H1 (cell line): ENCODE results near the gene PHOSPHO1. TPM values are rescaled to one million over a fixed set of nuclear protein-coding genes. Genes with fewer than 3 reads are reported as not detected.

Source experiments
- CTCF ChIA-PET: fragments of 300-600 bp; sonication (Branson Sonifier 250); formaldehyde crosslinking; loops from one replicate; lab custom pipeline; 2021; ENCODE audit not compliant: partially characterized antibody; lab: Charles Lee
- POLR2A ChIA-PET: fragments of 300-600 bp; sonication (Branson Sonifier 250); formaldehyde crosslinking; loops from one replicate; lab custom pipeline; 2021; ENCODE audit warnings: inconsistent platforms; ENCODE audit not compliant: partially characterized antibody; lab: Charles Lee
- DNase-seq, 2 experiments: peaks; one replicate each; pipeline versions ENCODE4 v3.0.0 to v3.0.0-alpha.2; 2010 to 2022; ENCODE audit warnings: low spot score in 2 of 2, low read depth in 1 of 2, mixed read lengths in 1 of 2
- FAIRE-seq: peaks from 2 replicates; lab custom pipeline; 2011; peaks lifted over from hg19 to GRCh38; lab: Jason Lieb, UNC
- H2AFZ ChIP-seq: 2 replicates; pipeline ENCODE4 v1.8.1; 2012; ENCODE audit warnings: low read length, inconsistent platforms
- H2AK5ac ChIP-seq: 2 replicates; pipeline ENCODE4 v1.6.1; 2013; ENCODE audit warnings: low read depth, low read length
- H2BK120ac ChIP-seq: replicated peaks from 2 replicates; pipeline ENCODE3; 2013; ENCODE audit warnings: low read depth, low read length, inconsistent platforms
- H2BK12ac ChIP-seq: 2 replicates; pipeline ENCODE4 v1.6.1; 2013; ENCODE audit warnings: low read depth, low read length
- H2BK15ac ChIP-seq: 2 replicates; pipeline ENCODE4 v1.6.1; 2013; ENCODE audit warnings: low read length
- H2BK20ac ChIP-seq: 2 replicates; pipeline ENCODE4 v1.6.1; 2013; ENCODE audit warnings: low read length
- H2BK5ac ChIP-seq: 2 replicates; pipeline ENCODE4 v1.6.1; 2013; ENCODE audit warnings: low read depth, low read length
- H3K14ac ChIP-seq: 2 replicates; pipeline ENCODE4 v1.6.1; 2013; ENCODE audit warnings: inconsistent platforms; ENCODE audit not compliant: insufficient read length
- H3K18ac ChIP-seq: 2 replicates; pipeline ENCODE4 v1.6.1; 2013; ENCODE audit warnings: low read length; ENCODE audit errors: extremely low read depth
- H3K23ac ChIP-seq: 2 replicates; pipeline ENCODE4 v1.6.1; 2013; ENCODE audit warnings: inconsistent platforms; ENCODE audit not compliant: insufficient read length
- H3K23me2 ChIP-seq: 2 replicates; pipeline ENCODE4 v1.6.1; 2013; ENCODE audit warnings: low read depth, low read length
- H3K27ac ChIP-seq: 2 replicates; pipeline ENCODE4 v1.6.1; 2011; ENCODE audit warnings: low read depth, low read length, inconsistent platforms
- H3K27me3 ChIP-seq, 4 experiments: replicated peaks in 1 of 4; 1 replicate in 1 of 4; 2 replicates in 3 of 4; pipeline versions ENCODE4 v1.6.1 to v1.8.1; 2011 to 2013; ENCODE audit warnings: low read length in 3 of 4, mild to moderate bottlenecking in 3 of 4, inconsistent platforms in 2 of 4, mixed read lengths in 2 of 4, moderate library complexity in 1 of 4; ENCODE audit not compliant: control insufficient read depth in 3 of 4, insufficient read depth in 3 of 4; ENCODE audit errors: extremely low read depth in 1 of 4
- H3K36me3 ChIP-seq, 4 experiments: 2 replicates each; pipeline versions ENCODE4 v1.6.1 to v1.8.1; 2011 to 2013; ENCODE audit warnings: mild to moderate bottlenecking in 4 of 4, low read length in 3 of 4, moderate library complexity in 2 of 4, control low read depth in 1 of 4, inconsistent platforms in 1 of 4; ENCODE audit not compliant: insufficient read depth in 4 of 4, control insufficient read depth in 2 of 4
- H3K4ac ChIP-seq: replicated peaks from 2 replicates; pipeline ENCODE3; 2013; ENCODE audit warnings: low read length, low read depth, mixed read lengths, inconsistent platforms; ENCODE audit not compliant: insufficient read length
- H3K4me1 ChIP-seq, 4 experiments: replicated peaks in 1 of 4; 1 replicate in 1 of 4; 2 replicates in 3 of 4; pipeline versions ENCODE4 v1.6.1 to v1.8.1; 2011 to 2013; ENCODE audit warnings: low read length in 3 of 4, inconsistent platforms in 2 of 4, mixed read lengths in 1 of 4; ENCODE audit not compliant: insufficient read depth in 4 of 4, control insufficient read depth in 3 of 4
- H3K4me2 ChIP-seq, 2 experiments: 2 replicates each; pipeline versions ENCODE4 v1.6.1 to v1.8.1; 2011 to 2013; ENCODE audit warnings: low read depth in 2 of 2, low read length in 2 of 2, control low read depth in 1 of 2, inconsistent platforms in 1 of 2, mild to moderate bottlenecking in 1 of 2; ENCODE audit not compliant: insufficient read depth in 1 of 2
- H3K4me3 ChIP-seq, 4 experiments: fragments of 200-600, 300-600 bp in 1 of 4; sonication (generic), shearing (Covaris generic), sonication (Bioruptor Twin) in 1 of 4; 2 replicates each; pipeline versions ENCODE4 v1.5.1 to v1.8.1; 2011 to 2016; ENCODE audit warnings: low read length in 4 of 4, low read depth in 3 of 4, control low read depth in 2 of 4, inconsistent platforms in 2 of 4, mild to moderate bottlenecking in 2 of 4, mixed read lengths in 1 of 4, moderate library complexity in 1 of 4; ENCODE audit not compliant: insufficient read depth in 2 of 4; ENCODE audit errors: extremely low read depth in 1 of 4
- H3K56ac ChIP-seq: replicated peaks from 2 replicates; pipeline ENCODE3; 2013; ENCODE audit warnings: low read depth, mild to moderate bottlenecking, mixed read lengths, low read length, inconsistent platforms; ENCODE audit not compliant: insufficient read length
- H3K79me1 ChIP-seq: 2 replicates; pipeline ENCODE4 v1.6.1; 2013; ENCODE audit warnings: low read depth, low read length, control low read depth
- H3K79me2 ChIP-seq, 2 experiments: 2 replicates each; pipeline versions ENCODE4 v1.6.1 to v1.8.1; 2012 to 2013; ENCODE audit warnings: low read length in 2 of 2, mild to moderate bottlenecking in 2 of 2, inconsistent platforms in 1 of 2; ENCODE audit not compliant: insufficient read depth in 2 of 2, control insufficient read depth in 1 of 2
- H3K9ac ChIP-seq, 4 experiments: replicated peaks in 1 of 4; 1 replicate in 1 of 4; 2 replicates in 3 of 4; pipeline versions ENCODE4 v1.6.1 to v1.8.1; 2011 to 2013; ENCODE audit warnings: low read depth in 3 of 4, low read length in 3 of 4, control low read depth in 2 of 4, mild to moderate bottlenecking in 2 of 4, moderate library complexity in 2 of 4, inconsistent platforms in 1 of 4; ENCODE audit errors: extremely low read depth in 1 of 4
- H3K9me3 ChIP-seq, 2 experiments: 2 replicates each; pipeline versions ENCODE4 v1.6.1 to v1.8.1; 2012 to 2013; ENCODE audit warnings: mild to moderate bottlenecking in 2 of 2, moderate library complexity in 2 of 2, control low read depth in 1 of 2, inconsistent platforms in 1 of 2, low read depth in 1 of 2, low read length in 1 of 2, mixed read lengths in 1 of 2; ENCODE audit not compliant: insufficient read depth in 2 of 2
- H4K20me1 ChIP-seq, 2 experiments: replicated peaks in 1 of 2; 2 replicates each; pipeline versions ENCODE3 to v1.8.1; 2011 to 2013; ENCODE audit warnings: inconsistent platforms in 2 of 2, low read length in 2 of 2, mild to moderate bottlenecking in 1 of 2; ENCODE audit not compliant: insufficient read depth in 2 of 2, control insufficient read depth in 1 of 2
- H4K5ac ChIP-seq: 2 replicates; pipeline ENCODE4 v1.6.1; 2013; ENCODE audit warnings: low read length, low read depth, mixed read lengths, inconsistent platforms; ENCODE audit not compliant: insufficient read length
- H4K8ac ChIP-seq: 2 replicates; pipeline ENCODE4 v1.8.0; 2013; ENCODE audit warnings: mild to moderate bottlenecking, moderate library complexity, low read length, inconsistent platforms; ENCODE audit not compliant: insufficient read depth; ENCODE audit errors: extremely low read depth
- H4K91ac ChIP-seq: replicated peaks from 2 replicates; pipeline ENCODE3; 2013; ENCODE audit warnings: low read length, mixed read lengths, inconsistent platforms; ENCODE audit not compliant: insufficient read length
- BCL11A ChIP-seq, 2 experiments: IDR thresholded peaks; one replicate each; pipeline ENCODE4 v1.6.1; 2011; ENCODE audit warnings: low read depth in 2 of 2, low read length in 2 of 2, mild to moderate bottlenecking in 2 of 2
- CBX5 ChIP-seq: fragments of 300-800, 300-1000 bp; sonication (generic); IDR thresholded peaks from 2 replicates; pipeline ENCODE4 v1.7.1; 2016; ENCODE audit warnings: antibody characterized with exemption, low read length, low read depth
- FOSL1 ChIP-seq: IDR thresholded peaks from 2 replicates; pipeline ENCODE4 v1.6.1; 2011; ENCODE audit warnings: mild to moderate bottlenecking, low read depth, low read length, moderate library complexity; ENCODE audit not compliant: insufficient read depth
- JUND ChIP-seq: IDR thresholded peaks from 2 replicates; pipeline ENCODE4 v1.6.1; 2011; ENCODE audit warnings: mild to moderate bottlenecking, improper control_type of control experiment, low read length
- NANOG ChIP-seq: IDR thresholded peaks from 2 replicates; pipeline ENCODE4 v1.6.1; 2011; ENCODE audit warnings: low read length, low read depth, mild to moderate bottlenecking, inconsistent platforms; ENCODE audit not compliant: insufficient read depth, poor library complexity, severe bottlenecking
- POLR2A ChIP-seq, 2 experiments: IDR thresholded peaks; 1 replicate in 1 of 2; 2 replicates in 1 of 2; pipeline ENCODE4 v1.6.1; 2011; ENCODE audit warnings: low read depth in 2 of 2, low read length in 2 of 2, mild to moderate bottlenecking in 2 of 2; ENCODE audit errors: control extremely low read depth in 1 of 2
- POLR2AphosphoS5 ChIP-seq: IDR thresholded peaks from 2 replicates; pipeline ENCODE4 v1.6.1; 2011; ENCODE audit warnings: low read depth, low read length
- SIX5 ChIP-seq: IDR thresholded peaks from 2 replicates; pipeline ENCODE4 v1.6.1; 2011; ENCODE audit warnings: mild to moderate bottlenecking, low read depth, low read length
- TCF12 ChIP-seq: IDR thresholded peaks from 2 replicates; pipeline ENCODE4 v1.6.1; 2011; ENCODE audit warnings: low read depth, mild to moderate bottlenecking, low read length
- TEAD4 ChIP-seq: IDR thresholded peaks from 2 replicates; pipeline ENCODE4 v1.6.1; 2012; ENCODE audit warnings: low read depth, low read length, inconsistent platforms, mixed read lengths
- ZNF274 ChIP-seq: IDR thresholded peaks from 2 replicates; pipeline ENCODE4 v1.7.0; 2012; ENCODE audit warnings: low read length, borderline replicate concordance; ENCODE audit errors: extremely low read depth
- WGBS, 2 experiments: shearing (Covaris generic) in 1 of 2; methylation state at CpG; one replicate each; pipeline versions ENCODE4 v1.1.6 to v1.1.7; 2013 to 2015; ENCODE audit warnings: low lambda C conversion rate in 2 of 2, mixed read lengths in 2 of 2, inconsistent platforms in 1 of 2, low coverage in 1 of 2, missing lambda C conversion rate in 1 of 2; ENCODE audit not compliant: insufficient replicate concordance in 2 of 2, insufficient coverage in 1 of 2, insufficient read length in 1 of 2; ENCODE audit errors: extremely low coverage in 1 of 2, missing lambda C conversion rate in 1 of 2; 5-methylcytosine and 5-hydroxymethylcytosine counted together
- polyA plus RNA-seq, 7 experiments: library from polyadenylated mRNA; depleted of rRNA in 3 of 7; stranded (reverse) in 5 of 7; unstranded in 2 of 7; fragments of >200 nt in 5 of 7; fragments of 200-250 nt in 2 of 7; gene quantifications; 1 replicate in 5 of 7; 2 replicates in 1 of 7; 4 replicates in 1 of 7; pipeline versions ENCODE4 v1.2.1 to v1.2.3, GENCODE V29; 2011 to 2013; ENCODE audit warnings: missing spikeins in 2 of 7, mixed read lengths in 2 of 7
- total RNA-seq: library from RNA; stranded (reverse); fragmentation: NEBNext Ultra II Directional; extraction: Animal tissue kit (Norgen Biotek cat#: 25700); gene quantifications from 2 replicates; pipeline ENCODE4 v1.2.1, GENCODE V29; 2021
- TF ChIP-seq, protein P1 (sequence below): IDR thresholded peaks from 2 replicates; pipeline ENCODE4 v1.6.1; 2012; ENCODE audit warnings: low read length, inconsistent platforms
- TF ChIP-seq, protein P2 (sequence below): IDR thresholded peaks from 2 replicates; pipeline ENCODE4 v1.6.1; 2011; ENCODE audit warnings: low read depth, mild to moderate bottlenecking, low read length; ENCODE audit not compliant: insufficient read depth

Gene PHOSPHO1
- total and polyA plus RNA-seq, 2 of the 8 experiments (the other 6 are each of a cell fraction or from before 2014, with no cell fraction given), result 0.34 to 0.45 TPM

DNA sequence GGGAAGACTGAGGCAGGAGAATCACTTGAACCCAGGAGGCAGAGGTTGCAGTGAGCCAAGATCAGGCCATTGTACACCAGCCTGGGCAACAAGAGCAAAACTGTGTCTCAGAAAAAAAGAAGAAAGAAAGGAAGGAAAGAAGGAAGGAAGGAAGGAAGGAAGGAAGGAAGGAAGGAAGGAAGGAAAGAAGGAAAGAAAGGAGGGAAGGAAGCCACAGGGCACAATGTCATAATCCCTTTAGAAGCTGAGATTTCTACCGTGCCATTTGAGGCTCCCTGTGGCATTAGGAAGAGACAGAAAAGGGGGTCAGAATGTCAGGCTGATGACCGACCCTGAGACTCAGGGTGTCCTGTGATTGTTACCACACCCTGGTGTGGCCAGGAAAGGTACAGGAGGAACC lies 26.8 kb downstream of the PHOSPHO1 start:
- H4K5ac ChIP-seq, result no peak overlapping the region
- H2BK20ac ChIP-seq, result no peak overlapping the region
- H2BK15ac ChIP-seq, result no peak overlapping the region
- DNase-seq (no peak), FAIRE-seq (no peak)
- H2BK5ac ChIP-seq, result no peak overlapping the region
- 81% methylated on average over 2 of the region's 2 CpGs; no CpG with 5 or more reads in 1 of the 2 experiments for WGBS, 2 experiments
- no peak overlapping the region for H3K27ac ChIP-seq
- H3K23me2 ChIP-seq, result no peaks in the 10 kb centered on the region
- H3K23ac ChIP-seq, result no peak overlapping the region
- H3K56ac ChIP-seq, result no peak overlapping the region
- no peak overlapping the region for H3K9ac ChIP-seq
- no peak overlapping the region for H2AFZ ChIP-seq
- H4K8ac ChIP-seq, result no peak overlapping the region
- no peaks in the 10 kb centered on the region for H3K36me3 ChIP-seq
- H3K27me3 ChIP-seq, result peaks cover 0 to 3% (median 0%) of the 10 kb centered on the region in 4 experiments; a peak in 2 of 7 replicates
- H3K9me3 ChIP-seq, result no peaks in the 10 kb centered on the region
- H3K14ac ChIP-seq, result no peak overlapping the region
- no peak overlapping the region for H3K4me3 ChIP-seq
- POLR2A ChIA-PET, result interaction anchor here (1.0 to 1.2 kb wide), 2 partner anchors 9 to 11 kb away, joined by 3 to 4 read pairs; no protein-coding TSS in a partner anchor
- no peak overlapping the region for H4K91ac ChIP-seq
- H2BK12ac ChIP-seq, result 0 out of 2 replicates have a peak overlapping the region, but pooled peaks have one; percentile 9
- no peak overlapping the region for H2BK120ac ChIP-seq
- no peaks in the 10 kb centered on the region for H3K4me1 ChIP-seq
- no peaks in the 10 kb centered on the region for H3K79me1 ChIP-seq
- H3K79me2 ChIP-seq, result no peaks in the 10 kb centered on the region
- H3K4ac ChIP-seq, result no peak overlapping the region
- CTCF ChIA-PET, result interaction anchor here (0.8 to 2.0 kb wide), 5 partner anchors 12 to 73 kb away, joined by 3 to 5 read pairs (median 3); no protein-coding TSS in a partner anchor
- H2AK5ac ChIP-seq, result no peak overlapping the region
- H3K18ac ChIP-seq, result no peak overlapping the region
- H3K4me2 ChIP-seq, result no peak overlapping the region
- H4K20me1 ChIP-seq, result no peaks in the 10 kb centered on the region
- TF ChIP-seq POLR2A (IDR thresholded peaks at IDR 0.05; ENCODE audit: control extremely low read depth in 1 of 2, low read depth in 2 of 2, low read length in 2 of 2) (no peak), TEAD4 (no peak), FOSL1 (no peak), CBX5 (no peak), ZNF274 (no peak), JUND (no peak), NANOG (no peak), POLR2AphosphoS5 (no peak), BCL11A (IDR thresholded peaks at IDR 0.05; ENCODE audit: low read depth in 2 of 2, low read length in 2 of 2) (no peak), TCF12 (no peak), SIX5 (no peak)
- TF ChIP-seq, protein P1, sequence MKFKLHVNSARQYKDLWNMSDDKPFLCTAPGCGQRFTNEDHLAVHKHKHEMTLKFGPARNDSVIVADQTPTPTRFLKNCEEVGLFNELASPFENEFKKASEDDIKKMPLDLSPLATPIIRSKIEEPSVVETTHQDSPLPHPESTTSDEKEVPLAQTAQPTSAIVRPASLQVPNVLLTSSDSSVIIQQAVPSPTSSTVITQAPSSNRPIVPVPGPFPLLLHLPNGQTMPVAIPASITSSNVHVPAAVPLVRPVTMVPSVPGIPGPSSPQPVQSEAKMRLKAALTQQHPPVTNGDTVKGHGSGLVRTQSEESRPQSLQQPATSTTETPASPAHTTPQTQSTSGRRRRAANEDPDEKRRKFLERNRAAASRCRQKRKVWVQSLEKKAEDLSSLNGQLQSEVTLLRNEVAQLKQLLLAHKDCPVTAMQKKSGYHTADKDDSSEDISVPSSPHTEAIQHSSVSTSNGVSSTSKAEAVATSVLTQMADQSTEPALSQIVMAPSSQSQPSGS, result no peak
- TF ChIP-seq, protein P2, sequence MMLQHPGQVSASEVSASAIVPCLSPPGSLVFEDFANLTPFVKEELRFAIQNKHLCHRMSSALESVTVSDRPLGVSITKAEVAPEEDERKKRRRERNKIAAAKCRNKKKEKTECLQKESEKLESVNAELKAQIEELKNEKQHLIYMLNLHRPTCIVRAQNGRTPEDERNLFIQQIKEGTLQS, result no peak
